Breast epithelium (tissue), 4 donors: ENCODE data around the gene TRIP6. TPM values are rescaled to one million over a fixed set of nuclear protein-coding genes. Genes with fewer than 3 reads are reported as not detected.

ENCODE experiments used
- DNase-seq, 2 donors: peaks; one replicate each; pipeline ENCODE4 v3.0.0-alpha.2; 2019; ENCODE audit warnings: low spot score in 2 of 2
- H3K27ac ChIP-seq, 2 donors: fragments of 200-600 bp; sonication (generic) in 1 of 2; one replicate each; pipeline ENCODE4 v1.5.1; 2016 to 2019; ENCODE audit warnings: mild to moderate bottlenecking in 1 of 2
- H3K27me3 ChIP-seq, 2 donors: fragments of 200-600 bp; sonication (generic) in 1 of 2; one replicate each; pipeline versions ENCODE4 v1.5.1 to v1.6.0; 2017 to 2019; ENCODE audit warnings: control low read depth in 1 of 2, mild to moderate bottlenecking in 1 of 2
- H3K36me3 ChIP-seq: fragments of 200-600 bp; one replicate; pipeline ENCODE4 v1.5.1; 2019
- H3K4me1 ChIP-seq, 2 donors: fragments of 200-600 bp; sonication (generic); one replicate each; pipeline ENCODE4 v1.5.1; 2016 to 2019; ENCODE audit warnings: control low read depth in 1 of 2
- H3K4me3 ChIP-seq, 3 donors: fragments of 200-600 bp; sonication (generic); 1 replicate in 2 of 3; 2 replicates in 1 of 3; pipeline ENCODE4 v1.5.1; 2016 to 2019; ENCODE audit warnings: mild to moderate bottlenecking in 3 of 3, moderate library complexity in 2 of 3
- H3K9me3 ChIP-seq, 2 donors: fragments of 200-600 bp; sonication (generic) in 1 of 2; one replicate each; pipeline ENCODE4 v1.5.1; 2016 to 2019; ENCODE audit warnings: control low read depth in 1 of 2
- CTCF ChIP-seq, 3 donors: fragments of 450-650 bp; IDR thresholded peaks; one replicate each; pipeline ENCODE4 v1.5.1; 2016 to 2017; ENCODE audit warnings: antibody characterized with exemption in 3 of 3, mild to moderate bottlenecking in 3 of 3, moderate library complexity in 3 of 3
- POLR2A ChIP-seq: fragments of 450-650 bp; IDR thresholded peaks from one replicate; pipeline ENCODE4 v1.6.1; 2016; ENCODE audit warnings: antibody characterized with exemption, mild to moderate bottlenecking, moderate library complexity
- POLR2AphosphoS5 ChIP-seq, 3 donors: sonication (generic); formaldehyde crosslinking; IDR thresholded peaks; one replicate each; pipeline ENCODE4 v1.6.1; 2017; ENCODE audit warnings: antibody characterized with exemption in 3 of 3
- intact Hi-C: fragments of 100-400 bp; cut with DNase I; formaldehyde crosslinking; loops from one replicate; pipeline ENCODE4 v1.15.1; 2023; ENCODE audit warnings: low total_unique reads
- total RNA-seq, 3 donors: library from RNA; depleted of rRNA; stranded (reverse); fragments of >200 nt; gene quantifications; one replicate each; pipeline ENCODE4 v1.1.0, GENCODE V29; 2016

TRIP6 gene
- total RNA-seq, 3 donors from 2014 or later, result 45.3 to 62.8 (median 49.8) TPM

DNA sequence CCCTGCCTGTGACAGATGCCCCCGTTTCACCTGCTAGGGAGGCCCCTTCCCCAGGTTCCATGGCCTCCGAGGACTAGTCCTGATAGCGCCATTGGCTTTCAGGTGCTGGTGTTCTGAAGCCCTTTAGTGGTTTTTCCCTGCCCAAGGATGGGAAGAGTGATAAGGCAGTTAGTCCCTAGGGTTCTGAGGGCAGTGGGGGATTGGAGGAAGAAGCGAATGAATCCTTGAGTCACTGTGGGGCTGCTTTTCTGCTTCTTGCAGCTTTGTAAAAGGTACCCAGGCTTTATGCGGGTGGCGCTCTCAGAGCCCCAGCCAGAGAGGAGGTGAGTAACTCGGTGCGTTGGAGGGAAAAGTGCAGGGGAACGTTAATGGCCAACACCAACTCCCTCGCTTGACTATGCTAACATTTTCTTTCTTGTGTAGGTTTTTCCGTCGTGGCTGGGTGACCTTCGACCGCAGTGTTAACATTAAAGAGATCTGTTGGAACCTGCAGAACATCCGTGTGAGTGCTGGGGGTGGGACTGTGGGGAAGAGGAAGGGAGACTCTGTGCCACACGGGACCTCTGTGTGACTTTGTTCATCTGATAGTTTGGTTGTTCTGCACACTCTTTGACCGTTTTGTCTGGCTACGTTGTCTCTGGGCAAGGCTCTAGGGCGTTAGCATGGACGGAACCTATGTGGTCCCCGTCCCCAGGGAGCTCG, 18.4 kb downstream of the TRIP6 start:
- no peak for DNase-seq
- no peaks in the 10 kb centered on the region for H3K27me3 ChIP-seq
- H3K4me1 ChIP-seq, result peaks cover 0 to 4% of the 10 kb centered on the region in 2 donors
- intact Hi-C loops, result no loop called here
- H3K4me3 ChIP-seq, result no peak overlapping the region
- no peaks in the 10 kb centered on the region for H3K9me3 ChIP-seq
- TF ChIP-seq POLR2A (no peak), CTCF (IDR thresholded peaks at IDR 0.05) (no peak), POLR2AphosphoS5 (IDR thresholded peaks at IDR 0.05) (no peak)
- peaks cover 25% of the 10 kb centered on the region for H3K36me3 ChIP-seq
- peak overlapping the region in 1 of 2 donors; percentile 3 for H3K27ac ChIP-seq

- Histone ChIP-seq H3K36me3 (peaks cover 24% of the 10 kb centered on the region), H3K4me1 (peaks cover 0 to 10% of the 10 kb centered on the region in 2 donors), H3K27ac (no peak overlapping the region), H3K9me3 (no peaks in the 10 kb centered on the region), H3K27me3 (no peaks in the 10 kb centered on the region), H3K4me3 (no peak overlapping the region)
- no peak for TF ChIP-seq CTCF (IDR thresholded peaks at IDR 0.05)
- DNase-seq, result no peak
- intact Hi-C loops, result no loop called here
Measured at GRCh38 chr7:100886142-100886935, 19.2 kb downstream of the TRIP6 start.

- DNase-seq, result no peak
- Histone ChIP-seq H3K27me3 (no peaks in the 10 kb centered on the region), H3K4me3 (no peak overlapping the region), H3K36me3 (peaks cover 21% of the 10 kb centered on the region), H3K4me1 (peaks cover 0 to 10% of the 10 kb centered on the region in 2 donors), H3K9me3 (no peaks in the 10 kb centered on the region), H3K27ac (peak overlapping the region; percentile 7 to 55)
- intact Hi-C loops, result no loop called here
- TF ChIP-seq CTCF (IDR thresholded peaks at IDR 0.05) (no peak), POLR2A (no peak), POLR2AphosphoS5 (IDR thresholded peaks at IDR 0.05) (no peak)
Measured at GRCh38 chr7:100886936-100887515, 19.8 kb downstream of the TRIP6 start.

DNA sequence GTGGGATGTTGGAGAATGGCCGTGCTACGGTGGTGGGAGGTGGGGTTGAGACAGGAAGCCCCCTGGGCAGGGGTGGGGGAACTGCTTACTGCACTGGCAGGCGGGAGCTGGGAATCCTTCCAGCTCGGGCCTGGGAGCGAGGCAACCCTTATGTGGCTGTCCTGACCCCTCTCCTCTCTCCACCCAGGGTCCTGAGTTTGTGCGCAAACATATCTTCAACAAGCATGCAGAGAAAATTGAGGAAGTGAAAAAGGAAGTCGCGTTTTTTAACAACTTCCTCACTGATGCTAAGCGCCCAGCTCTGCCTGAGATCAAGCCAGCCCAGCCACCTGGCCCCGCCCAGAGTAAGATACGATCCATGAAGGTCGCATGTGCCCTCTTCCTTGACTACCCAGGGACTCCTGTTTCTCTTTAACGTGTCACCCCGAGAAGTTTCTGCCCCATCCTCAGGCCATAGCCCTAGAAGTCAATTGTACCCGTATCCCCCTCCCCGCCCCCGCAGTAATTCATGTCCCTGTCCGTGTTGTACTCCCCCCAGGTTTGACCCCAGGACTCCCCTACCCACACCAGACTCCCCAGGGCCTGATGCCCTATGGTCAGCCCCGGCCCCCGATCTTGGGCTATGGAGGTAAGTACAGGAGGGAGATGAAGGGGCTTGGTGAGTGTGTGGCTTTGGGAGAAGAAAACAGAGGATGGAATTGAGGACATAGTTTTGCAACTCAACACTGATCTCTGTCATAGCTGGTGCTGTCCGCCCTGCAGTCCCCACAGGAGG, 20.5 kb downstream of the TRIP6 start:
- no peak for DNase-seq
- H3K27ac ChIP-seq, result peak overlapping the region; percentile 7 to 55
- peaks cover 0 to 10% of the 10 kb centered on the region in 2 donors for H3K4me1 ChIP-seq
- no peaks in the 10 kb centered on the region for H3K27me3 ChIP-seq
- no peak overlapping the region for H3K4me3 ChIP-seq
- H3K9me3 ChIP-seq, result no peaks in the 10 kb centered on the region
- TF ChIP-seq POLR2AphosphoS5 (IDR thresholded peaks at IDR 0.05) (no peak), POLR2A (no peak), CTCF (IDR thresholded peaks at IDR 0.05) (no peak)
- intact Hi-C loops, result no loop called here
- peaks cover 21% of the 10 kb centered on the region for H3K36me3 ChIP-seq
